PFSK-1 (cell line): ENCODE data around the gene NYAP1.

Experiments used
- FOXP2 ChIP-seq: optimal IDR thresholded peaks from 2 replicates; pipeline ENCODE3; 2011; ENCODE audit warnings: borderline replicate concordance, control low read depth, inconsistent platforms; ENCODE audit not compliant: insufficient read depth; ENCODE audit errors: extremely low read length, extremely low read depth
- POLR2AphosphoS5 ChIP-seq: IDR thresholded peaks from 2 replicates; pipeline ENCODE4 v1.6.1; 2012; ENCODE audit warnings: low read depth, mild to moderate bottlenecking, control low read depth, low read length, moderate library complexity
- REST ChIP-seq, 2 experiments: IDR thresholded peaks; 2 replicates each; pipeline versions ENCODE4 v1.6.1 to v1.8.0; 2011 to 2012; ENCODE audit warnings: low read depth in 2 of 2, low read length in 2 of 2, control low read depth in 1 of 2, inconsistent platforms in 1 of 2, mild to moderate bottlenecking in 1 of 2, moderate library complexity in 1 of 2; ENCODE audit not compliant: insufficient read depth in 1 of 2
- SIN3A ChIP-seq: IDR thresholded peaks from 2 replicates; pipeline ENCODE4 v1.6.1; 2012; ENCODE audit warnings: mild to moderate bottlenecking, low read length, moderate library complexity, borderline replicate concordance; ENCODE audit not compliant: insufficient read depth
- TAF1 ChIP-seq: IDR thresholded peaks from 2 replicates; pipeline ENCODE4 v1.6.1; 2012; ENCODE audit warnings: low read length, control low read depth, borderline replicate concordance; ENCODE audit not compliant: insufficient read depth

NYAP1 gene

GRCh38 chr7:100446040-100446439, 37.7 kb upstream of the NYAP1 start:
- TF ChIP-seq SIN3A (no peak), REST (IDR thresholded peaks at IDR 0.05; ENCODE audit: insufficient read depth in 1 of 2, low read depth in 2 of 2, low read length in 2 of 2) (no peak), POLR2AphosphoS5 (no peak), TAF1 (no peak)

- no peak for TF ChIP-seq POLR2AphosphoS5
Measured at GRCh38 chr7:100449190-100449795, 34.4 kb upstream of the NYAP1 start.

- TF ChIP-seq SIN3A = no peak
- no peak for TF ChIP-seq POLR2AphosphoS5
- TF ChIP-seq TAF1 = no peak
- TF ChIP-seq REST (IDR thresholded peaks at IDR 0.05; ENCODE audit: insufficient read depth in 1 of 2, low read depth in 2 of 2, low read length in 2 of 2) = no peak
- no peak for TF ChIP-seq FOXP2
Measured at GRCh38 chr7:100452513-100452912, 31.2 kb upstream of the NYAP1 start.

- TF ChIP-seq POLR2AphosphoS5 (no peak), SIN3A (no peak), TAF1 (no peak), REST (IDR thresholded peaks at IDR 0.05; ENCODE audit: insufficient read depth in 1 of 2, low read depth in 2 of 2, low read length in 2 of 2) (no peak), FOXP2 (no peak)
Measured at GRCh38 chr7:100455206-100455605, 28.5 kb upstream of the NYAP1 start.

- no peak for TF ChIP-seq REST (IDR thresholded peaks at IDR 0.05; ENCODE audit: insufficient read depth in 1 of 2, low read depth in 2 of 2, low read length in 2 of 2)
- TF ChIP-seq FOXP2 = no peak
- TF ChIP-seq POLR2AphosphoS5 = no peak
- TF ChIP-seq SIN3A = no peak
- TF ChIP-seq TAF1 = no peak
Measured at GRCh38 chr7:100456562-100456961, 27.2 kb upstream of the NYAP1 start.
